ENCODE data around the gene MPDU1. TPM values are rescaled to one million over a fixed set of nuclear protein-coding genes. Genes with fewer than 3 reads are reported as not detected.

Gene MPDU1
- total and polyA plus RNA-seq, 2 of the 4 experiments (the other 2 are of a cell fraction), result 135 to 149 TPM

DNA sequence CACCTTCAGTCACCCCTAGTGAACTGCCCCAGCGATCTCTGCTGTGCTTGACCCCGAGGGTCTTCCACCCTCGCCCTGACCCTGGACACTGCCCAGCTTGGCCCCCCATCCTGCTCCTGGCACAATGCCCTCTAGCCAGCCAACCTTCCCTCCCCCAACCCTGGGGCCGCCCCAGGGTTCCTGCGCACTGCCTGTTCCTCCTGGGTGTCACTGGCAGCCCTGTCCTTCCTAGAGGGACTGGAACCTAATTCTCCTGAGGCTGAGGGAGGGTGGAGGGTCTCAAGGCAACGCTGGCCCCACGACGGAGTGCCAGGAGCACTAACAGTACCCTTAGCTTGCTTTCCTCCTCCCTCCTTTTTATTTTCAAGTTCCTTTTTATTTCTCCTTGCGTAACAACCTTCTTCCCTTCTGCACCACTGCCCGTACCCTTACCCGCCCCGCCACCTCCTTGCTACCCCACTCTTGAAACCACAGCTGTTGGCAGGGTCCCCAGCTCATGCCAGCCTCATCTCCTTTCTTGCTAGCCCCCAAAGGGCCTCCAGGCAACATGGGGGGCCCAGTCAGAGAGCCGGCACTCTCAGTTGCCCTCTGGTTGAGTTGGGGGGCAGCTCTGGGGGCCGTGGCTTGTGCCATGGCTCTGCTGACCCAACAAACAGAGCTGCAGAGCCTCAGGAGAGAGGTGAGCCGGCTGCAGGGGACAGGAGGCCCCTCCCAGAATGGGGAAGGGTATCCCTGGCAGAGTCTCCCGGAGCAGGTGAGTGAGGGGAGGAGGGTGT lies 24.9 kb upstream of the MPDU1 start, which contains the start of gene TNFSF13:
TSS of gene TNFSF13 (plus strand) at position 207 of the 776 bp plus-strand sequence. CDS start at position 497, 290 bp downstream.
- in situ Hi-C loops (cut with MboI; ENCODE audit: low sequenced_read_pairs) (loop anchor here (10.0 kb wide), 1 partner anchor 204 kb away; the partner anchor contains the start of genes KCTD11 and TMEM95), dilution Hi-C loops (cut with HindIII; ENCODE audit: low sequenced_read_pairs, unreplicated experiment) (no loop called here), intact Hi-C loops (cut with micrococcal nuclease) (no loop called here)
- Histone ChIP-seq H4K5ac (ENCODE audit: low read depth, low read length) (peak within 1 kb of the TSS; percentile 72), H3K4me1 (ENCODE audit: control insufficient read depth, insufficient read depth, low read length) (peaks cover 9% of the 10 kb centered on the region), H3K27ac (ENCODE audit: insufficient read depth, low read length) (peak within 1 kb of the TSS; percentile 3; the same call in 1 of the 2 replicates), H2BK20ac (ENCODE audit: low read depth, low read length) (no peak within 1 kb of the TSS), H2BK120ac (ENCODE audit: low read depth, low read length) (no peak within 1 kb of the TSS; the same call in 1 of the 2 replicates), H3K36me3 (ENCODE audit: control insufficient read depth, insufficient read depth, low read length) (peaks cover 3% of the 10 kb centered on the region), H2BK15ac (ENCODE audit: low read depth, low read length) (no peak within 1 kb of the TSS), H2AFZ (replicated peaks; ENCODE audit: low read length, poor library complexity) (peak within 1 kb of the TSS; percentile 92), H2AK9ac (replicated peaks; ENCODE audit: low read depth, low read length, poor library complexity) (peak within 1 kb of the TSS; percentile 75), H2AK5ac (ENCODE audit: low read depth, low read length) (peak within 1 kb of the TSS; percentile 58), H3K4ac (ENCODE audit: low read depth, low read length) (peak within 1 kb of the TSS; percentile 56), H4K8ac (ENCODE audit: low read depth in 2 of 2, low read length in 2 of 2) (peak within 1 kb of the TSS; percentile 52 to 88; a peak in 3 of 4 replicates), H4K91ac (ENCODE audit: insufficient read depth, low read depth, low read length) (0 out of 2 replicates have a peak within 1 kb of the TSS, but pooled peaks have one; percentile 21), H3K4me2 (ENCODE audit: low read depth, low read length) (no peak within 1 kb of the TSS), H3K23ac (ENCODE audit: low read depth, low read length) (peak within 1 kb of the TSS; percentile 16; the same call in 1 of the 2 replicates), H4K20me1 (ENCODE audit: insufficient read depth, low read length) (no peaks in the 10 kb centered on the region), H3K14ac (replicated peaks; ENCODE audit: low read depth, low read length) (no peak within 1 kb of the TSS; the same call in 1 of the 2 replicates), H3K4me3 (ENCODE audit: insufficient read depth, low read depth, low read length) (no peak within 1 kb of the TSS), H2BK5ac (ENCODE audit: low read depth, low read length, poor library complexity, severe bottlenecking) (no peak within 1 kb of the TSS), H3K56ac (ENCODE audit: extremely low read depth, insufficient read depth, low read length) (no peak within 1 kb of the TSS), H3K9ac (ENCODE audit: low read depth, low read length) (peak within 1 kb of the TSS; percentile 24; the same call in 1 of the 2 replicates), H3K79me1 (ENCODE audit: low read depth in 1 of 2, low read length in 2 of 2) (peaks cover 5 to 11% of the 10 kb centered on the region in 2 experiments; a peak in 3 of 4 replicates), H3K9me1 (ENCODE audit: insufficient read depth, low read length) (no peaks in the 10 kb centered on the region), H3K27me3 (ENCODE audit: control insufficient read depth, insufficient read depth, low read length) (no peaks in the 10 kb centered on the region), H3K18ac (ENCODE audit: low read depth, low read length) (no peak within 1 kb of the TSS), H3K9me3 (ENCODE audit: control insufficient read depth, insufficient read depth, low read length) (no peaks in the 10 kb centered on the region)
- ATAC-seq (ENCODE audit: low read depth) (no peak), DNase-seq (no peak)
- ChIA-PET CTCF (no interaction called here), POLR2A (ENCODE audit: unreplicated experiment) (interaction anchor here (0.6 kb wide), 1 partner anchor 8 kb away, joined by 5 read pairs; no protein-coding TSS in a partner anchor)
- no peak for TF ChIP-seq RCOR1 (IDR thresholded peaks at IDR 0.05; ENCODE audit: insufficient replicate concordance, low read length)
- 37% methylated on average over 5 of the region's 16 CpGs; no CpG with 5 or more reads in 1 of the 2 experiments for WGBS, 2 experiments (ENCODE audit: extremely low coverage in 2 of 2, insufficient read length in 1 of 2)
- BruUV-seq (replicated peaks), result no TSS peak

Data from IMR-90 (cell line).